HG03045 (cell line): Measurements from ENCODE around the gene TMEFF2.
"Not testable (repeated sequence)": the region's sequence is repeated elsewhere in the genome, so short reads cannot be mapped to it uniquely, and the experiment has no call there.

ENCODE experiments used
- ATAC-seq: cut with Tn5 transposase; IDR thresholded peaks from one replicate; pipeline ENCODE4 v1.9.1; 2021; ENCODE audit warnings: mild to moderate bottlenecking, moderate library complexity; ENCODE audit not compliant: unreplicated experiment

Gene TMEFF2

DNA sequence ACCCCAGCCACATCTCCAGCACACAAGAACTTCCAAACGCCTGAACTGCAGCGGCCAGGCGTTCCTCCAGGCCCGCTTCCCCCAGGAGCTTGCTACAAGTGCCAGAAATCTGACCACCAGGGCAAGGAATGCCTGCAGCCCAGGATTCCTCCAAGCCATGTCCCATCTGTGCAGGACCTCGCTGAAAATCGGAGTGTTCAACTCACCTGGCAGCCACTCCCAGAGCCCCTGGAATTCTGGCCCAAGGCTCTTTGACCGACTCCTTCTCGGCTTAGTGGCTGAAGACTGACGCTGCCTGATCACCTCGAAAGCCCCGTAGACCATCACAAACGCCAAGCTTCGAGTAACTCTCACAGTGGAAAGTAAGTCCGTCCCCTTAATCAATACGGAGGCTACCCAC, 62.1 kb downstream of the TMEFF2 start:
- not testable (repeated sequence) for ATAC-seq

GRCh38 chr2:192130312-192130711, 64.4 kb downstream of the TMEFF2 start:
- ATAC-seq, result not testable (repeated sequence)

- ATAC-seq, result no peak
Measured at GRCh38 chr2:192128655-192129054, 66.1 kb downstream of the TMEFF2 start.

- ATAC-seq, result no peak
Measured at GRCh38 chr2:192127434-192127833, 67.3 kb downstream of the TMEFF2 start.

DNA sequence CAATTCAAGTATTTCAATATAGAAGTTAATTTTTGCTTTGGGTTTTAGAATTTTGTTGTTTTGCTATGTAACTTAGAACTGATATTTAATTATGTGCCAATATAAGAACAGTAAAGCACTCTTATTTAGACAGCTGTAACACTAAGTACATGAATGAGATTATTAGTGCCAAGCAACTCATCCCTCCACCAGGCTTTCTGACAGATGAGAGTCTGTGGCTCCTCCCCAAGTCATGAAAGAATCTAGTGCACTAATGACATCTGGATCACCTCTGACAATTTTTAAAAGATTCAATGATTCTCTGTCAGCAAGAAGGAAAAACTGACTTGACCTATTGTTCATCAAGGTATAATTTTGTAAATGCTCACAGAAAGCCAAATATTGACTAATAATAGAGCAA, 67.8 kb downstream of the TMEFF2 start:
- no peak for ATAC-seq

- no peak for ATAC-seq
Measured at GRCh38 chr2:192126426-192126825, 68.3 kb downstream of the TMEFF2 start.

- no peak for ATAC-seq
Measured at GRCh38 chr2:192124571-192124970, 70.2 kb downstream of the TMEFF2 start.

GRCh38 chr2:192123847-192124246, 70.9 kb downstream of the TMEFF2 start:
- ATAC-seq, result no peak

DNA sequence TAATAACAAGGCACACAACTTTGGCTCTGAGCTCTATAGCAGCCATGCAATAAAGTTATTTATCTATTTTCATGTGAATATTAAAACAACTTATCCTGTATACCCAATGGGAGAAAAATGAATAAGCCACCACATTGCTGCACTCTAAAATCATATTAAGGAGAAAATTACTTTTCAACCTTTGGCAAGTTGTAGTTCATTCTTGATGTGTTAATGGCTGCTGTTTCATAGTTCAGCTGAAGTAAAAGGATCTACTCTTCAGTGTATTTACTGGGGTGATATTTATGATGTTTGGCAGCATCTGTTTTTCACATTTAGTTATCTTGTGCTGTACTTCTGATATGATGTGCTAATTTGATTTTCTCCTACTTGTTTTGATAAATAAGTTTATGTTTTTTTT, 71.8 kb downstream of the TMEFF2 start:
- ATAC-seq, result no peak

DNA sequence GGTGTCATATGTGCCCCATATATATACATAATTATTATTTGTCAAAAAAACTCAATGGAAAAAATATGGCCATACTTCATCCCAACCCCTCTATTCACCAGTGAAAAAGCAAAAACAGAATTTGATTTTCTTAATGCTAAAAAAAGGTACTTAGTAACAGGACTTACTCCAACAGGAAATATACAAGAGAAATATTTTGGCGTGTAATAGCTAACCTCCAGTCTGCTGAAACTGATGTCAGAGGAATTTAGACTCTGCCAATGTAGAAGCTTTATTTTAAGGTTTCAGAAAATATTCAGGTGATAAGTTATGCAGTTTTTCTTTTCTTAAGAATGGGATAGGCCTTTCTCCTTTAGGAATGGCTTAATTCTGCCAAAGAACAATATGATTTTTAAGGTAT, 72.6 kb downstream of the TMEFF2 start:
- ATAC-seq, result no peak

DNA sequence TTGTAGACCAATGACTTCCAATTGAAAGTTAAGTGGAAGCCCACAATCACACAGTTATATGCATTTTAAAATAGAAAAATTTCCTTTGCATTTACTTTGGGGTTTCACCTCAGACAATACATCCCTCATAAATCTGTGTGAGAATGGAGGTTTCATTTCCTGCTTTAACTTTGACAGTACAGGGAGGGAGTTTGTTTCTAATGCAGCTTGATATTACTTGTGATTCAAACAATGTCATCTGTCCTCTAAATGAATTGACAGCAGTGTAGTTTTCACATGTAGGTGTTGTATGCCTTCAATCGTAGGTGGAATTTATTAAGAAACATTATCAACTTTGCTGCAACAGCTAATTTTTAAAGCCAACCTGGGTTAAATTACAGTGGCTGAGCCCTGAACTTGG, 75.2 kb downstream of the TMEFF2 start:
- no peak for ATAC-seq

DNA sequence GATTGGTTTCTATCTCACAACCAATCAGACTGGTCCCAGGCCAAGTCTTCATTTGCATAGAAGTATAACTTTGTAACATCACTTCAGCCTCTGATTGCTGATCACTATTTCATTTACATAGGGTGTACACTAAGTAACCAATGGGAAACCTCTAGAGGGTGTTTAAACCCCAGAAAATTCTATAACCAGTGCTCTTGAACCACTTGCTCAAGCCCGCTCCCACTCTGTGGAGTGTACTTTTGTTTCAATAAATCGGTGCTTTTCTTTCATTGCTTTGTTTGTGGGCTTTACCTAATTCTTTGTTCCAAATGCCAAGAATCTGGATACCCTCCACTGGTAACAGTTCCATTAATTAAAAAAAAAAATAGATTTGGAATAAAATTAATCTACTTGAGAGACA, 77.0 kb downstream of the TMEFF2 start:
- no peak for ATAC-seq

DNA sequence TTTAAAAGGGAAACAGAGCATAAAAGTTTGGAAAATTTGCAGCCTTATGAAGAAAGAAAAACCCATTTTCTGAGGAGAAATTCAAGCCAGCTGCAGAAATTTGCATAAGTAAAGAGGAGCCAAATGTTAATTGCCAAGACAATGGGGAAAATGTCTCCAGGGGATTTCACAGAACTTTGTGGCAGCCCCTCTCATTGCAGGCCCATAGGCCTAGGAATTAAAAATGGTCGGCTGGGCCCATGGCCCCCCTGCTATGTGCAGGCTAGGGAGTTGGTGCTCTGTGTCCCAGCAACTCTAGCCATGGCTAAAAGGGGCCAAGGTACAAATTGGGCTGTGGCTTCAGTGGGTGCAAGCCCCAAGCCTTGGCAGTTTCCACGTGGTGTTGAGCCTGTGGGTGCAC, 83.2 kb downstream of the TMEFF2 start:
- not testable (repeated sequence) for ATAC-seq

DNA sequence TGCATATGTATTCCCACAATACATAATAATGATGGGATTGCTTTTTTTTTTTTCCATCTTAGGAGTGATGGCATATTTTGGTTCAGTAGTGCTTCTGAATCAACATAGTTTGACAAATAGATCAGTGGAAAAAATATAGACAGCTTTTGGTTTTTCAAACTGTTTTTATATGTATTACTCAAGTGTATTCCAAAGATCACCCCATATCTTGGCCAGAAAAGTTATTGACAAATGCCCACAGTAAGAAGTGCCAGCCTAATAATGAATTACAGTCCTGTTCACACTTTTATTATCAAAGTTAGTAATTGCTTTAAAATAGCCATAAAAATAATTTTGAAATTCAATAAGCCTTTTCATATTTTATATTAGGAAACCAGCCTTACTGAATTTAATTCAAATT, 95.0 kb downstream of the TMEFF2 start:
- ATAC-seq, result no peak

GRCh38 chr2:192098814-192099491, 95.8 kb downstream of the TMEFF2 start:
- ATAC-seq, result no peak

DNA sequence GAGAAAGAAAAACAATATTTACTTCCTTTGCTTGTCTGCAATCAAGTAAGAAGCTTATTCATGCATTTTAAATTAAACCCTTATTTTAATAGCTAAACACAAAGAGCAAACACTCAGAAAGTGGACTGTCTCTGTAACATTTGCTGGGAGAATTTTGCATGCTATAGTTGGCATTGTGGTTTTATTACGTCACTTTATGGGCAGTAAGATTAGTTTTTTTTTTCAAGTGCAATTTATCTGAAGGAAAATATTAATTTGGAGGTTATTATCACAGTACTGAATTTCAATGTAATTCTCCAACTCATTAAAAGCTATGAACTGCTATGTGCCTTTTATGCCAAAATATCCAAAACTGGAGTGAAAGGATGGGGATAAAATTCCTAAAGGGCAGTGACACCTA, 103.3 kb downstream of the TMEFF2 start:
- ATAC-seq, result no peak

DNA sequence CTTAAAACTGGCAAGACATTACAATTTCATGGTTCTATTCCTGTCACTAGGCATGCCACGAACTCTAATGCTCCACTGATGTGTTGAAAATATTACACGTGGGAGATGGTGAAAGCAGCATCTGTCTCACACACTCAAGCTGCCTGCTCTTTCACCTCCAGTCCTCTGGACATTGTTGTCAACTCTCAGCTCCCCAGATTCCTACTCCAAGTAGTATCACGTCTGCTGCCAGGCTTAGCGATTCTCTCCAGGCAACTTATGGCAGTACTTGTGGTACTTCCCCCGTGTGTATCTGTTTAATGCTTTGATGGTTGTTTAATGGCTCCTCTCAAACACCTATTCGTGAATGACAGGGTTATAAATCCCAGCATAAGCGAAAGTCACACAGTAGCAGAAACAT, 103.8 kb downstream of the TMEFF2 start:
- no peak for ATAC-seq

DNA sequence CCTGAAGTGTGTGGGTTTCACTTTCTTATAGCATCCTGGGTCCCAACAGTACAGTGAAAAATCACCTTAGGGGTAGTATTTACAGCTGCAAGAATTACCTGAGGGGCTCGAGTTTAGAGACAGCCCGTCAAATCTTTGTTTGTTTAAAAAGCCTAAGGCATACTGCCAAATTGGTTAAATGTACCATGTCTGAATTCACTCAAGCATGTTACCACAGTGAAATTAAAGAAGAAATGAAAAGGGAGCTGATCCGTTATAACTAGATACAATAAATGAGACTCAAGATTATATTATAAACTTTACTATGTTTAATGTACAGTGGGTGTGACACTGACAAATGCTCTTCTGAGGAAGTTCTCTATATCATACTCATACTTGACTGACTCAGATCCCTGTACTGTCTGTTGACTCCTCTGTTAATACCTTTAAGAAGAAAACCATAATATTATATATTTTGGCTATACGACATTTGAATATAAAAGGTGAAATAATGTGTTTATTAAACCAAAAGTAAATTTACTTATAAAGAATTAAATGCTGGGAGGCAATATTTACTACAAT, 107.3 kb downstream of the TMEFF2 start:
- ATAC-seq, result no peak

- no peak for ATAC-seq
Measured at GRCh38 chr2:192082121-192082520, 112.6 kb downstream of the TMEFF2 start.

- ATAC-seq, result not testable (repeated sequence)
Measured at GRCh38 chr2:192080096-192080495, 114.6 kb downstream of the TMEFF2 start.

GRCh38 chr2:192073878-192074277, 120.9 kb downstream of the TMEFF2 start:
- no peak for ATAC-seq

DNA sequence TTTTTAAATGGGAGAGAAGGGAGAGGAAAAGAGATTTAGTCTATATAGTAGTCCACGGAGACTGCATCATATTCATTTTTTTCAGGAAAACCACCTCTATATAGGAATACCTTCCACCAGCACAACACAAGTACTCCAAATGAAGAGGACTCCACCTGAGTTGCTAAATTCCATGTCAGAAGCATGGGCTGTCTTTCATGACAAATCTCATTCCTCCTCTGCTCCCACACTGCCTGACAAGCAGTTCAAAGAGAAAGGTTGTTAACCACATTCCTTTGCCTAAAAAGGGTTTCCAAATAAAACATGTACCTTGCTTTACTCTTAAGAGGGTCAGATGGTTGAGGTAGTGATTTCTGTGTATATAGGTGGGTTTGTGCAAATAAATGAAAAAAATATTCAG, 122.0 kb downstream of the TMEFF2 start:
- no peak for ATAC-seq

- ATAC-seq, result no peak
Measured at GRCh38 chr2:192072261-192072660, 122.5 kb downstream of the TMEFF2 start.
